GM21367 (cell line): ENCODE measurements around the gene MYEOV.
A peak's percentile ranks its signal among the peaks of the same experiment; 100 is the strongest.

Experiments
- ATAC-seq: cut with Tn5 transposase; IDR thresholded peaks from one replicate; pipeline ENCODE4 v1.9.1; 2021; ENCODE audit not compliant: unreplicated experiment

The MYEOV gene

GRCh38 chr11:69286374-69287371 is 7.3 kb upstream of the MYEOV start:
- ATAC-seq: no peak

GRCh38 chr11:69287968-69288882 is 5.7 kb upstream of the MYEOV start:
- ATAC-seq: no peak

GRCh38 chr11:69288883-69289242 is 5.1 kb upstream of the MYEOV start:
- no peak for ATAC-seq

- no peak for ATAC-seq
Measured at GRCh38 chr11:69290806-69291205, 3.1 kb upstream of the MYEOV start.

- ATAC-seq: no peak
Measured at GRCh38 chr11:69291459-69292110, 2.4 kb upstream of the MYEOV start.

GRCh38 chr11:69292221-69292648 is 1.7 kb upstream of the MYEOV start:
- no peak for ATAC-seq

GRCh38 chr11:69293087-69293486 is 868 bp upstream of the MYEOV start:
- no peak for ATAC-seq

GRCh38 chr11:69294571-69295078 is 670 bp downstream of the MYEOV start:
- ATAC-seq: no peak

GRCh38 chr11:69295079-69295994 is 1.4 kb downstream of the MYEOV start:
- no peak for ATAC-seq

- ATAC-seq: no peak
Measured at GRCh38 chr11:69295995-69296889, 2.3 kb downstream of the MYEOV start.

GRCh38 chr11:69296890-69297786 is 3.2 kb downstream of the MYEOV start:
- ATAC-seq: peak; percentile 44

- peak; percentile 3 for ATAC-seq
Measured at GRCh38 chr11:69297787-69298266, 3.9 kb downstream of the MYEOV start.

- ATAC-seq: peak; percentile 53
Measured at GRCh38 chr11:69298267-69299022, 4.5 kb downstream of the MYEOV start.

GRCh38 chr11:69299023-69299461 is 5.1 kb downstream of the MYEOV start:
- ATAC-seq: no peak

GRCh38 chr11:69299572-69299971 is 5.6 kb downstream of the MYEOV start:
- no peak for ATAC-seq

GRCh38 chr11:69300120-69301060 is 6.4 kb downstream of the MYEOV start:
- ATAC-seq: no peak
